K562 (cell line): ENCODE results near the gene CFAP410. TPM values are rescaled to one million over a fixed set of nuclear protein-coding genes. Genes with fewer than 3 reads are reported as not detected.

Experiments
- ATAC-seq: fragments of 200-7000 bp; cut with Tn5 transposase; 3 replicates; pipeline ENCODE4 v1.9.1; 2020; ENCODE audit warnings: moderate library complexity
- BruUV-seq: library from RNA; stranded (reverse); fragments of 400-500 nt; replicated peaks from 2 replicates; lab custom pipeline; 2021; lab: Mats Ljungman, UMichigan
- CTCF ChIA-PET: fragments of 300-600 bp; formaldehyde crosslinking; extraction: SDS; loops from one replicate; lab custom pipeline; 2021; ENCODE audit warnings: low intra/inter-chr PET ratio; lab: Yijun Ruan, JAX
- POLR2A ChIA-PET: fragments of 300-600, 350-650 bp; sonication (Branson Sonifier 250); formaldehyde crosslinking; extraction: SDS; loops from one replicate; lab custom pipeline; 2021; ENCODE audit warnings: antibody characterized with exemption, inconsistent platforms; lab: Yijun Ruan, JAX
- DNase-seq, 4 experiments: peaks; one replicate each; pipeline versions ENCODE4 v3.0.0 to v3.0.0-alpha.2; 2011 to 2018; ENCODE audit warnings: low spot score in 3 of 4, mixed read lengths in 3 of 4; ENCODE audit errors: extremely low read depth in 1 of 4
- FAIRE-seq: peaks from 2 replicates; lab custom pipeline; 2011; peaks lifted over from hg19 to GRCh38; lab: Jason Lieb, UNC
- H2AFZ ChIP-seq: 2 replicates; pipeline ENCODE4 v1.6.0; 2011; ENCODE audit warnings: low read depth, low read length, control low read depth, inconsistent platforms
- H3K27ac ChIP-seq: fragments of 200-600 bp; 3 replicates; pipeline ENCODE4 v1.8.0; 2011; ENCODE audit warnings: low read depth, mild to moderate bottlenecking, control low read depth, inconsistent platforms, low read length, moderate library complexity, mixed read lengths; ENCODE audit errors: extremely low read depth
- H3K27me3 ChIP-seq, 2 experiments: fragments of 300-600 bp in 1 of 2; 2 replicates in 1 of 2; 3 replicates in 1 of 2; pipeline versions ENCODE4 v1.6.0 to v1.8.0; 2011; ENCODE audit warnings: inconsistent platforms in 2 of 2, low read length in 2 of 2, mild to moderate bottlenecking in 1 of 2, mixed read lengths in 1 of 2, moderate library complexity in 1 of 2; ENCODE audit not compliant: control insufficient read depth in 2 of 2, insufficient read depth in 2 of 2
- H3K36me3 ChIP-seq: fragments of 300-600 bp; 3 replicates; pipeline ENCODE4 v1.8.0; 2011; ENCODE audit warnings: mild to moderate bottlenecking, low read length, inconsistent platforms; ENCODE audit not compliant: control insufficient read depth, insufficient read depth
- H3K4me1 ChIP-seq, 2 experiments: fragments of 200-600 bp in 1 of 2; replicated peaks in 1 of 2; 2 replicates in 1 of 2; 3 replicates in 1 of 2; pipeline versions ENCODE4 v1.5.1 to v1.8.0; 2011; ENCODE audit warnings: inconsistent platforms in 2 of 2, low read length in 2 of 2, mild to moderate bottlenecking in 1 of 2, mixed read lengths in 1 of 2, moderate library complexity in 1 of 2; ENCODE audit not compliant: control insufficient read depth in 2 of 2, insufficient read depth in 2 of 2
- H3K4me2 ChIP-seq: 2 replicates; pipeline ENCODE4 v1.6.1; 2011; ENCODE audit warnings: low read length, control low read depth, inconsistent platforms, mixed read lengths; ENCODE audit not compliant: insufficient read depth
- H3K4me3 ChIP-seq: fragments of 200-600 bp; sonication (generic), shearing (Covaris generic); 2 replicates; pipeline ENCODE4 v1.5.1; 2016; ENCODE audit warnings: control low read depth, inconsistent platforms
- H3K79me2 ChIP-seq: fragments of 200-600 bp; 3 replicates; pipeline ENCODE4 v1.8.0; 2011; ENCODE audit warnings: low read length, inconsistent platforms; ENCODE audit not compliant: control insufficient read depth, insufficient read depth
- H3K9ac ChIP-seq, 2 experiments: 2 replicates each; pipeline versions ENCODE4 v1.6.0 to v1.6.1; 2011; ENCODE audit warnings: low read depth in 2 of 2, low read length in 2 of 2, control low read depth in 1 of 2, inconsistent platforms in 1 of 2, mild to moderate bottlenecking in 1 of 2, mixed read lengths in 1 of 2; ENCODE audit not compliant: insufficient read depth in 1 of 2
- H3K9me1 ChIP-seq: one replicate; pipeline ENCODE4 v1.6.0; 2011; ENCODE audit warnings: inconsistent platforms, mild to moderate bottlenecking, low read length, moderate library complexity; ENCODE audit not compliant: control insufficient read depth, insufficient read depth
- H3K9me3 ChIP-seq: replicated peaks from 2 replicates; pipeline ENCODE4 v1.5.1; 2011; ENCODE audit warnings: low read depth, low read length, inconsistent platforms; ENCODE audit not compliant: control insufficient read depth, insufficient read depth
- H4K20me1 ChIP-seq: replicated peaks from 2 replicates; pipeline ENCODE4 v1.6.1; 2011; ENCODE audit warnings: low read length, inconsistent platforms, mixed read lengths; ENCODE audit not compliant: control insufficient read depth, insufficient read depth
- MAX ChIP-seq: sonication (generic); formaldehyde crosslinking; IDR thresholded peaks from 2 replicates; pipeline ENCODE4 v1.9.0; 2022; ENCODE audit warnings: mild to moderate bottlenecking, missing genetic modification reagents
- SFPQ ChIP-seq: fragments of 200-400 bp; formaldehyde crosslinking; IDR thresholded peaks from 2 replicates; pipeline ENCODE4 v1.6.1; 2017; ENCODE audit warnings: mild to moderate bottlenecking, low read depth, low read length, moderate library complexity
- WGBS: fragments of 100-300 bp; shearing (Covaris generic); methylation state at CpG from one replicate; pipeline ENCODE4 v1.1.6; 2016; ENCODE audit warnings: low coverage, mixed read lengths; ENCODE audit not compliant: insufficient coverage; ENCODE audit errors: missing lambda C conversion rate; 5-methylcytosine and 5-hydroxymethylcytosine counted together
- in situ Hi-C: fragments of 300-500 bp; cut with MboI; formaldehyde crosslinking; loops from 4 replicates; pipeline ENCODE4 v1.15.0; 2018; ENCODE audit warnings: inconsistent platforms, mixed read lengths
- intact Hi-C: fragments of 100-400 bp; cut with micrococcal nuclease; formaldehyde crosslinking; loops from 2 replicates; pipeline ENCODE4 v1.14.2; 2022
- polyA plus RNA-seq, 8 experiments: library from polyadenylated mRNA; depleted of rRNA in 4 of 8; stranded (reverse) in 5 of 8; unstranded in 3 of 8; fragments of >200 nt; fragmentation: Nextera tagmentation in 2 of 8; fragmentation: Illumina TruSeq in 1 of 8; extraction: Ambion mirVana in 2 of 8; extraction: Trizol in 1 of 8; gene quantifications; 2 replicates each; pipeline versions ENCODE4 v1.2.1 to v1.2.3, GENCODE V29; 2011 to 2014; ENCODE audit warnings: inconsistent platforms in 1 of 8, missing spikeins in 1 of 8
- total RNA-seq, 7 experiments: library from RNA; depleted of rRNA in 6 of 7; stranded (reverse); fragments of >200 nt in 6 of 7; fragmentation: Illumina TruSeq in 2 of 7; extraction: Trizol in 2 of 7; gene quantifications; 2 replicates each; pipeline versions ENCODE4 v1.2.1 to v1.2.3, GENCODE V29; 2011 to 2021; ENCODE audit warnings: low replicate concordance in 1 of 7

CFAP410 gene
- total and polyA plus RNA-seq, 9 of the 15 experiments (the other 6 are each of a cell fraction or from before 2014, with no cell fraction given): 0.07 to 17.3 (median 2.3) TPM

- Histone ChIP-seq H3K9ac (peak overlapping the region in 1 of 2 experiments; percentile 31; a peak in 2 of 4 replicates), H3K27ac (no peak overlapping the region), H3K36me3 (no peaks in the 10 kb centered on the region), H3K9me1 (no peaks in the 10 kb centered on the region), H3K4me1 (peaks cover 4 to 24% of the 10 kb centered on the region in 2 experiments; a peak in 4 of 5 replicates), H3K9me3 (no peaks in the 10 kb centered on the region), H3K27me3 (peaks cover 37 to 51% of the 10 kb centered on the region in 2 experiments), H3K4me3 (no peak overlapping the region), H3K4me2 (no peak overlapping the region), H3K79me2 (no peaks in the 10 kb centered on the region), H4K20me1 (no peaks in the 10 kb centered on the region; the same call in 1 of the 2 replicates), H2AFZ (no peak overlapping the region)
- 0% methylated on average over 11 of the region's 11 CpGs for WGBS
- CTCF ChIA-PET: interaction anchor here (0.7 kb wide), 1 partner anchor 544 kb away, joined by 7 read pairs; no protein-coding TSS in a partner anchor
- no peak for FAIRE-seq
- in situ Hi-C loops: no loop called here
- DNase-seq: no peak
- no peak for ATAC-seq
- TF ChIP-seq MAX (CRISPR knock-in tag) (0 out of 2 replicates have a peak, but pooled peaks have one; percentile 14), SFPQ (no peak)
- intact Hi-C loops: no loop called here
- POLR2A ChIA-PET: interaction anchor here (1.7 kb wide), 1 partner anchor 18 kb away, joined by 5 read pairs; no protein-coding TSS in a partner anchor
- BruUV-seq: no TSS peak
These were observed 6.3 kb upstream of the CFAP410 start for GRCh38 chr21:44345495-44345894.
